ENCODE data around the gene YTHDF1.

YTHDF1 gene

GRCh38 chr20:63155266-63156165 is 60.4 kb downstream of the YTHDF1 start:
- no peak for DNase-seq (ENCODE audit: low read depth)

- DNase-seq (ENCODE audit: low read depth), result no peak
These were observed 61.5 kb downstream of the YTHDF1 start for GRCh38 chr20:63154395-63154794.

- DNase-seq (ENCODE audit: low read depth), result no peak
These were observed 62.4 kb downstream of the YTHDF1 start for GRCh38 chr20:63153254-63154221.

GRCh38 chr20:63152322-63153253 is 63.3 kb downstream of the YTHDF1 start:
- no peak for DNase-seq (ENCODE audit: low read depth)

- no peak for DNase-seq (ENCODE audit: low read depth)
These were observed 64.2 kb downstream of the YTHDF1 start for GRCh38 chr20:63151554-63152321.

- DNase-seq (ENCODE audit: low read depth), result no peak
These were observed 64.9 kb downstream of the YTHDF1 start for GRCh38 chr20:63150911-63151531.

GRCh38 chr20:63150391-63150898 is 65.5 kb downstream of the YTHDF1 start:
- DNase-seq (ENCODE audit: low read depth), result no peak

- DNase-seq (ENCODE audit: low read depth), result no peak
These were observed 66.3 kb downstream of the YTHDF1 start for GRCh38 chr20:63149531-63150192.

GRCh38 chr20:63148696-63149095 is 67.2 kb downstream of the YTHDF1 start:
- DNase-seq (ENCODE audit: low read depth), result no peak

- no peak for DNase-seq (ENCODE audit: low read depth)
These were observed 68.4 kb downstream of the YTHDF1 start for GRCh38 chr20:63147532-63147931.
